GM18519 (cell line): ENCODE results near the gene SHC1.
"Not testable (repeated sequence)": the region's sequence is repeated elsewhere in the genome, so short reads cannot be mapped to it uniquely, and the experiment has no call there.

Experiments
- ATAC-seq: cut with Tn5 transposase; IDR thresholded peaks from one replicate; pipeline ENCODE4 v1.9.1; 2021; ENCODE audit warnings: mild to moderate bottlenecking, moderate library complexity; ENCODE audit not compliant: unreplicated experiment, low FRiP score

Gene SHC1

DNA sequence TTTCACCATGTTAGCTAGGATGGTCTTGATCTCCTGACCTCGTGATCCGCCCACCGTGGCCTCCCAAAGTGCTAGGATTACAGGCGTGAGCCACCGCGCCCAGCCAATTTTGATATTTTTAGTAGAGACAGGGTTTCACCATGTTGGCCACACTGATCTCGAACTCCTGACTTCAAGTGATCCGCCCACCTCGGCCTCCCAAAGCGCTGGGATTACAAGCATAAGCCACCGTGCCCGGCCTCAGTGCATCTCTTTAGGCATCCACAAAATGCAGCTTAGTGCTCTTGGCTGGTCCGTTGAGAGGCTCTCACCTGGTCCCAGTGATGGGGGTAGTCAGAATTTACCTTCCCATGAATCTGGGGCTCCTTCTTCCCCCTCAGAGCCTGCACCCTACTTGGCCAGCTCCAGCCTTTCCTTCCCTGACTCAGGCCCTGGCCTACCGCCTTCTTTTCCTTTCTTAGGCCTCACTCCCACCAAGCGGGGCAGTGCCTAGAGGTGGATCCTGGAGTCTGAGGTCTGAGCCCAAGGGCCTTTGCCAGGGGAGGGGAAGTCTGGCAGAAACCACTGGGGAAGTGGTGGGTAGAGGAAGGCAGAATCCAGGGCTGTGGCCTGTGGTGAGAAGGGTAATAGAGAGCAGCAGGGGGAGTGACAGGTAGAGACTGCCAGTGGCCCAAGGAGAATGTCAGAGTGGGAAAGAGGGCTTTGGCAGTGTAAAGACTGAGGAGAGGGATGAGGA is 26.6 kb upstream of the SHC1 start:
- ATAC-seq: no peak

DNA sequence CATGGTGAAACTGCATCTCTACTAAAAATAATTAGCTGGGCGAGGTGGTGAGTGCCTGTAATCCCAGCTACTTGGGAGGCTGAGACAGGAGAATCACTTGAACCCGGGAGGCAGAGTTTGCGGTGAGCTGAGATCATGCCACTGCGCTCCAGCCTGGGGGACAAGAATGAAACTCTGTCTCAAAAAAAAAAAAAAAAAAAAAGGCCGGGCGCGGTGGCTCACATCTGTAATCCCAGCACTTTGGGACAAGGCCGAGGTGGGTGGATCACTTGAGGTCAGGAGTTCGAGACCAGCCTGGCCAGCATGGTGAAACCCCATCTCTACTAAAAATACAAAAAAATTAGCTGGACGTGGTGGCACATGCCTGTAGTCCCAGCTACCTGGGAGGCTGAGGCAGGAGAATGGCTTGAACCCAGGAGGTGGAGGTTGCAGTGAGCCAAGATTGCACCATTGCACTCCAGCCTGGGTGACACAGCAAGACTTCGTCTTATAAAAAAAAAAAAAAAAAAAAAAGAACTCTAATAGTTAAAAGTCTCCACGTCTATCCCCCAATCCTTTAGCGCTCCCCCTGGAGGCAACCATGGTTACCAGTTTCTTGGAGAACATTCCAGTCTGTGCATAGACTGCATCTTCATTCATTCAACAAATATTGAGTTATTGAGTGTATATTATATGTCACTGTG is 24.9 kb upstream of the SHC1 start:
- ATAC-seq: not testable (repeated sequence)

DNA sequence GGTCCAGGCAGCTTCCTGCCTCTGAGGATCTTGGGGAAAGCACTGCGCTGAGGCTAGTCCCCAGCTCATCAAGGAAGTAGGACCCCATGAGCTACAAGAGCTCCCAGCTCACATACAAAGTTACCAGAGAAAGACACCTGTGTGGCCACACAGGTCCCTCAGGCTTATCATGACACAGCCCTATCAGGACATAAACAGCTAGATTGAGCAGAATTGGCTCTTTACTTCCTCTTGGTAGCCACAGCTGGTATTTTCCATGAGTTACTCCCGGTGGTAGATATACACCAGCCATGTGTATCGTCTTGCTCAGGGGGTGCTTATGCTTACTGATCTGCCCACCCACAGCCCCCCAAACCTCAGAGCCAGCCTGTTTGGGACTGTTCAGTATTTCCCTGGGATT is 24.0 kb upstream of the SHC1 start:
- no peak for ATAC-seq

DNA sequence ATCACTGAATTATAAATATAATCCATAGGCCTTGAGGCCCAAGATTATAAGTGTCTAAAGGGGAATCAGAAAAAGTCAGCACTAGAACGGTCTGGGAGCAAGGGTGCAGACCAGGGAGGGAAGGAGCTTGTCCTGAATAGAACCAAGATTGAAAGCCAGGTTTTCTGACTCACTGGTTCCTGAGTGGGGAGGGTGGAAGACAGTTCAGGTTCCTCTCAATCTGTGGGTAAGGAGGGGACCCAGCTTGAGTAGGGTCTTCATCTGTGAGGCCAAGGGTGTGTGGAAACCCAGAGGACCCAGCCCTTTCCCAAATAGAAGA is 23.7 kb upstream of the SHC1 start:
- no peak for ATAC-seq

DNA sequence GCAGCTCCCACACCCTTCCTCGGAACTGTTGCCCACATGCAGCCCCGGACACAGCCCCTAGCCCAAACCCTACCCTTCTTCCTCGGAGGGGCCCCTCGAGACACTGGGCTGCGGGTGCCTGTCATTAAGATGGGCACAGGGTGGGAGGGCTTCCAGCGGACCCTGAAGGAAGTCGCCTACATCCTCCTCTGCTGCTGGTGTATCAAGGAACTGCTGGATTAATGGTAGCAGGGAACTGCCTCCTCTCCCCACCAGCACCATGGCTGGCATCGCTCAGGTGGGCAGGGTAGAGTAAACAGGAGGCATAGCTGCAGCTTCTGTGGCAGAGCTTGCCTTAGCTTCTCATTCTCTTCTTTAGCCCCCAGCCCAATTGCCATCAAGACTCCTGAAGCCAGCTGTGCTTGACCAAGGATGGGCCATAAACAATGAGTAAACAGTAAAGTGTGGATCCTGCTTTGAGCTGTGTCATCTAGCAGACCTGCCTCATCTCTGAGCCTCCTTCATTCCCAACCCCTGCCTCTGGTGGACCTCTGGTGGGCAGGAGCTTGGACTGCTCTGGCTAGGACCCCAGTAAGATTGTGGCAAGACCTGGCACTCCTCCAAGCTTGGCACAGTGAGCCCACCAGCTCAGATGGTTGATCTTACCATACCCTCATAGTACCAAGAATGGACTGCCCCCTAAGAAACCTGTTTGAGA is 23.2 kb upstream of the SHC1 start, which contains the start of gene LENEP:
Gene LENEP, plus strand, starts transcription at position 15 of the 697 bp plus-strand sequence. Its CDS starts 22 bp downstream, at position 37.
- ATAC-seq: no peak

DNA sequence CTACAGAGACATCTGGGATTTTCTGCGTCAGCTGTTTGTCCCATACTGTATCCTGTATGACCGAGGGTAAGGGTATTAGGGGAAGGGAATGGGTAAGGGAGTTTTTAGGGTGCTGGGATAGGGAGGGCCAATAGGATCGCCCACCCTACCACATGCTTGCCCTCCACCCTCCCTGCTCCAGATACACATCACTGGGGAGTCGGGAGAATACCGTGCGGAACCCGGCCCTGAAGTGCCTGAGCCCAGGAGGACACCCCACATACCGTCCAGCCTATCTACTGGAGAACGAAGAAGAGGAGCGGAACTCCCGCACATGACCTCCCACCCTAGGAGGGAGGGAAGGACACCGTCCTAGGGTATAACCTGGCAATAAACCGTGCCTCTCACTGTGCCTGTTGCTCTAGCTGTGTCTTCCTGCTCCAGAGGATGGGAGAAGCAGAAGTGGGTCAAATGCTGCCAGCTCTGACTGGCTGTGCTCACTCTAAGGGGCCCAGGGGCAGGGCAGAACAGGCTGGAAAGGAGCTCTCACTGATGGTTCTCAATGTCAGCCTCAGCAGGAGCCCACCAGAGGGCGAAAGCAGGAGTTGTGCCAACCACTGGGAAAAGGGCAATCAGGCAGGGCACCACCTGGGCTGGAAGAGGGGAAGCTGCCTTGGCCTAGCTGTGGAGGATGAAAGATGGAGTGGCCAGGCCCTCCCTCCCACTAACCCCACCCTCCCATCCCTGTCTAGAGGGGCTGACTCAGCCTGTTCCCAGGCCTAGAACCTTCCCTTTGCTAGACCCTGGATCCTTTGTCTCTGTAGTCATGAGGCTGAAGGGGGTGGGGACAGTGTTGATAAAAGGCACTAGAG is 22.4 kb upstream of the SHC1 start:
- ATAC-seq: no peak

DNA sequence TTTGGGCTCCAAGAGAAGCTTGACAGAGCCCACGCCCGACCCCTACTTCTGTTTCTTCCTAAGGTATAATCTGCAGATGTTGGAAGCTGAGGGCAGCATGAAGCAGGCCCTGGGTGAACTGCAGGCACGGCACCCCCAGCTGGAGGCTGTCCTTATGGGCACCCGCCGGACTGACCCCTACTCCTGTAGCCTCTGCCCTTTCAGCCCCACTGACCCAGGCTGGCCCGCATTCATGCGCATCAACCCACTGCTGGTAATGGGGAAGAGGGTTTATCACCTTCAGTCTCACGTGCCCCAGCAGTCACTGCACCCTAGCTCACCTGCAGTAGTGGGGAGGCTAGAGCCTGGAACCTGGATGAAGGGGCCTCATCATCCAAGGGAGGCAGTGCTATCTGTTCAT is 19.7 kb upstream of the SHC1 start:
- ATAC-seq: no peak

DNA sequence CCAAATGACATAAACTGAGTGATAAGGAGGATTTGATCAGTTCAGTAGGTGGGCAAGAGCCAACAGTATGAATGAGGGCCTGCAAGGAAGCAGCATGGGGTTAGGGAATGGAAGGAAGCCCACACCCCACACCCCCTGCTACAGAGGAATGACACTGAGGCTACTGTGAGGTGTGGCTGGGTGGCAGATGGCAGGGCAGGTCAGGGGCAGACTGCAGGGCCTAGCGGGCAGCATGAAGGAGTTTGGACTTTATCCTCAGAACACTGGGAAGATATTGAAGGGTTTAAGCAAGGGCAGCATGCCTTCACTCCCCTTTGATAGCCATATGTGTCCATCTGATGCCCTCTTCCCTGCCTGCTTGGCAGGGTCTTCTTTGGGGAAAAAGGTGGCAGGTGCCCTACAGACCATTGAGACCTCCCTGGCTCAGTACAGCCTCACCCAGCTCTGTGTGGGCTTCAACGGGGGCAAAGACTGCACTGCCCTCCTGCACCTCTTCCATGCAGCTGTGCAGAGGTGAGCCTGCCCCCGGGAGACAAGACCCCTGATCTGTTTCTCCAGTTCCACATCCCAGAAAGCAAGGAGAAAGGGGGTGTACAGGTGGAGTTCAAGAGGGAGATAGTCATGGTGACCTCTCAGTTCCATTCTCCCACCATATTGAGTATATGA is 18.8 kb upstream of the SHC1 start:
- ATAC-seq: no peak

DNA sequence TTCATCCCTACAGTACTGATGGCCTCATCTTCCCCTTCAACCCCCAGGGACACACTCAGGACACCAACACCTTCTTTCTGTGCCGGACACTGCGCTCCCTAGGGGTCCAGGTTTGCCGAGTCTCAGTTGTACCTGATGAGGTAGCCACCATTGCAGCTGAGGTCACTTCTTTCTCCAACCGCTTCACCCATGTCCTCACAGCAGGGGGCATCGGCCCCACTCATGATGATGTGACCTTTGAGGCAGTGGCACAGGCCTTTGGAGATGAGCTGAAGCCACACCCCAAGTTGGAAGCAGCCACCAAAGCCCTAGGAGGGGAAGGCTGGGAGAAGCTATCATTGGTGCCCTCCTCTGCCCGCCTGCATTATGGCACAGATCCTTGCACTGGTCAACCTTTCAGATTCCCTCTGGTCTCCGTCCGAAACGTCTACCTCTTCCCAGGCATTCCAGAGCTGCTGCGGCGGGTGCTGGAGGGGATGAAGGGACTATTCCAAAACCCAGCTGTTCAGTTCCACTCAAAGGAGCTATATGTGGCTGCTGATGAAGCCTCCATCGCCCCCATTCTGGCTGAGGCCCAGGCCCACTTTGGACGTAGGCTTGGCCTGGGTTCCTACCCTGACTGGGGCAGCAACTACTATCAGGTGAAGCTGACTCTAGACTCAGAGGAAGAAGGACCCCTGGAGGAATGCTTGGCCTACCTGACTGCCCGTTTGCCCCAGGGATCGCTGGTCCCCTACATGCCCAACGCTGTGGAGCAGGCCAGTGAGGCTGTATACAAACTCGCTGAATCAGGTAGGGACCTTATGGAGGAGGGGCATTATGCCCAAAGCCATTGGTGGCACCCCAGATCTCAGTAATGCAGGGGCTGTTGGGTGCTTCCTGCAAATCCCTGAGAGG is 17.8 kb upstream of the SHC1 start:
- no peak for ATAC-seq

DNA sequence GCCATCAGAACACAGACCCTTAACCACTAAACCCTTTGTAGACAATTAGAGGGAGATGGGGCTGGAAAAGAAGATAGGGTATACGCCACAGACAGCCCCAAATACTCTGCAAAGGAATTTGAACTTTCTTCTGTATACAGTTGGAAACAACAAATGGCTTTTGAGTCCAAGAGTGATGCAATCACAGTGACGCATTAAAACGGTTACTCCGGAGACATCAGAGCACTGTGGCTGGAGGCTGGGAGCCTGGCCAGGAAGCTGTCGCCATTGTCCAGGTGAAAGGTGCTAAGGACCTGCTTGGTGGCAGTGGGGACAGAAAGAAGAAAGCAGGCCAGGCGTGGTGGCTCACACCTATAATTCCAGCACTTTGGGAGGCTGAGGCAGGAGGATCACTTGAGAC is 16.8 kb upstream of the SHC1 start:
- ATAC-seq: no peak

DNA sequence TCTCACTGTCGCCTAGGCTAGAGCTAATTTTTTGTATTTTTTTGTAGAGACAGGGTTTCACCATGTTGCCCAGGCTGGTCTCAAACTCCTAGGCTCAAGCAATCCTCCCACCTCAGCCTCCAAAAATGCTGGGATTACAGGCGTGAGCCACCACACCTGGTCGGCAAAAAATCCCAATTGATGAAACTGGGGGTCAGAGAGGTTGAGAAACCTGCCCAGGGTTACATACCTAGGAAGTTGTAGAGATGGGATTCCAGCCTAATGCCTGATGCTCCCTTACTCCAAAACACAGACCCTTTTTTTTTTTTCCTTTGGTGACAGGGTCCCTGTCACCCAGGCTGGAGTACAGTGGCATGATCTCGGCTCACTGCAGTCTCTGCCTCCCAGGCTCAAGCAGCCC is 16.2 kb upstream of the SHC1 start:
- ATAC-seq: not testable (repeated sequence)

DNA sequence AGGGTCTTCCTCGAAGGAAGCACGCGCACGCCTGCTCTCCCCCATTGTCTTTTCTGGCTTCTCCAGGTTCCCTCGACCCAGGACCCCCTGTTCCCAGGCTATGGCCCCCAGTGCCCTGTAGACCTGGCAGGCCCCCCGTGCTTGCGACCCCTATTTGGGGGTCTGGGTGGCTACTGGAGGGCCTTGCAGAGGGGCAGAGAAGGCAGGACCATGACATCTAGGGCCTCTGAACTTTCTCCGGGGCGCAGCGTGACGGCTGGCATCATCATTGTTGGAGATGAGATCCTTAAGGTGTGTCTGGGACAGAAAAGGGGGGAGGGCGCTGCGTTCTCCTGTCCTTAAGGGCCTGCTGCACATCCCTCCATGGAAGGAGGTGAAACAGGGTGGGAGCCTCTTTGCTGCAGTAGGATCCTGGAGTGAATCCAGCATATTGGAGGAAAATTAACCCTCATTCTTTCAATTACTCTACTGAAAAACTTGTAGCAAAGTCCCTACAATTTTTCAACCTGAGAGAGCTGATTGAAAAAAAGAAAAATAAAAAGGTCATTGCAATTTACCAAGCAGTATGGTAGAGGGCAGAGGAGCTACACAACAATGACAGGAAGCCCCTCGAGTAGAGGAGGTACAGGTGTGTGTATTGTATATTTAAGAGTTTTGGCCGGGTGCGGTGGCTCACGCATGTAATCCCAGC is 13.4 kb upstream of the SHC1 start:
- ATAC-seq: no peak

DNA sequence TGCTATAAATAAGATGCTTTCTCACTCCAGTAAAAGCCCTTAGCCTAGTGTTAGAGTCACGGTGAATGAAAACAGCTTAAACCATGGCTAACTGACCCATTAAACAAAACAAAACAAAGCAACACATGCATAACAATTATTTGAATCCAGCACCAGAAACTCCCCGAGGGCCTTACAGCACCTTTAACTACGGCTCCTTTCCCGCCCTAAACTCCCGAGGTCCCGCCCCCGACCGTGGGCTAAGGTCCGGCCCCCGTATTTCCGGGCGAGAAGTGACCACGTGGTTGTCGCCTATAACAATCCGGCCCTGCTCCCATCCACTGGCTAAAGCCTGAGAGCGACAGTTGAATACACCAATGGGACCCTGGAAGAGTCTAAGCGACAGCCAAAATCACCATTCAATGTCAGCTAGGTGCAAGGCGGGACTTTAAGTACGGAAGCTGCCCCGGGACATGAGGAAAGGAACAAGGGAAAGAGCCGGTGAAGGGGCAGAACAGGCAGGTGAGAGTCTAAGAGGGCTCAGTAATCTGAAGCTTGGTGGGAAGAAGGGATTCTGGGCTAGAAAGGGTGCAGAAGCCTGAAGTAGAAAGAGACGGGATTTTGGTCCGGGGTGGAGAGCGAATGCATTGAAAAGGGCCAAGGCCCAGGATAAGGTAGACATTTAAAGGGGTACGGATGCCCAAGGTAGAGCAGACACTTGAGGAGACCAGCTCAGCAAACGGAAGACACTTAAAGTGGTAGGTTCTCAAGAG is 12.5 kb upstream of the SHC1 start, which contains the start of gene FLAD1:
Gene FLAD1, plus strand, starts transcription at position 448 of the 752 bp plus-strand sequence. CDS start 351 bp downstream, outside the sequence.
- ATAC-seq: peak; percentile 92

DNA sequence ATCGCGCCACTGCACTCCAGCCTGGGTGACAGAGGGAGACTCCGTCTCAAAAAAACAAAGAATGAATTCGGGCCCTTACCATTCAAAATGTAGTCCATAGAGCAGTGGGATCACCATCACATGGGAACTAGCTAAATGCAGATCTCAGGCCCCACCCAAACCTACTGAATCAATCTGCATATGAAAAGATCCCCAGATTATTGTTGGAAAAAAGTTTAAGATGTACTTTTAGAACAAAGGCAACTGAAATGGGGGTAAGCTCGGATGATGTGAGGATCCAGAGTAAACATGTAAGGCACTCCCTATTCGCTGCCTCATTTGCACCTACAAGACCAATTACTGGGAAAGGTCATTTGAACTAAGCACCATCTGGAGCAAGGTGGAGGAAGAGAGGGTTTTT is 11.8 kb upstream of the SHC1 start:
- ATAC-seq: no peak

DNA sequence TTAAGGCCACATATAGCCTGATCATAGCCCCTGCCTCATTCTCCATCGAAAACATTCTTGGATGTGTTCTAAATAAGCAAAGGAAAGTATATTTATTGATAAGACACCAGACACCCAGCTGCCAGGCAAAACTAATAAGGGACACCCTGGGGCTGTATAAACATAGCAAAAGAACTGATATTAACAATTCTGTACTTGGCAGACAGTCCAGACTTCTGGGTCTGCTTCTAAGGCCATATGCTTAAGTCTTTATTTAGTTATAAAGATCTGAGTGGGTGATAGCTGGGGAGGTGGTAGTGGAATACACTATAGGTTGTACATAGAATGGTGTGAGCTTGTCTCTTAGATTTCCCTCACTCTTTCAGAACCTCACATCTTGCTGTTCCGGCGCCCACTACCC is 7.8 kb upstream of the SHC1 start:
- ATAC-seq: no peak

DNA sequence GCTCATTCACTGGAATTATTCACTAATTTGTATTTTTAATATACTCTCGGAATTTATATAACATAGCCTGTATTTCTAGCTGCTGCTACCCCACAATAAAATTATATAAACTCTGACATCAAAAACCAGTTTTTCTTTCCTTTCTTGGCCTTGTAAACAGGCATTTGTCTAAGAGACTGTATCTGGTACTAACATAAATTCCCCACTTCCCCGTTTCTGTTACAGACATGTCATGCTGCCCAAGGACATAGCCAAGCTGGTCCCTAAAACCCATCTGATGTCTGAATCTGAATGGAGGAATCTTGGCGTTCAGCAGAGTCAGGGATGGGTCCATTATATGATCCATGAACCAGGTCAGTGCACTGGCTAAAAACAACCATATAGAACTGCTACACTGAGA is 7.2 kb upstream of the SHC1 start:
- not testable (repeated sequence) for ATAC-seq

DNA sequence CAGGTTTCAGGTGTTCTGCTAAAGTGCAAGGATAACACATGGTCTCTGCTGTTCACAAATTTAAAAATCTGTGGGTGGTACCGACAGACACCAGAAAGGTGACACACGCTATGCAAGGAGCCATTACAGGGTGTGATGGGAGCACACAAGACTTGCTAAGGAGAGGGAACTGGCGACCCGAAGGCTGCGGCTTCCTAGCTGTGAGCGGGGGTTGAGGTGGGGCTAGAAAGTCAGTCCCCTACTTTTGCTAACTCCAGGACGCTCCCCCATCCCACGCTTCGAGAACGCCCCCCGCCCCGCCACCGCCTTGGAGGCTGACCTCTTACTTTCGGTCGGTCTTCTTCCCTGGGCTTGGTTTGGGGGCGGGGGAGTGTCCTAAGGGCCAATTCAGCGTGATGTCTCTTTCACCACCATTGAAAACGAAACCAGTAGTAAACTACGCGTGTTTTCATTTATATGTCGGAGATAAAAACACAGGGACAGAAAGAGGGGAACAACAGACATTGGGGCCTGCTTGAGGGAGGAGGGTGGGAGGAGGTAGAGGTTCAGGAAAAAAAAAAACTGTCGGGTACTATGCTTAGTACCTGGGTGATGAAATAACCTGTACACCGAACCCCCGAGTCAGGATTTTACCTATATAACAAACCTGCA is 5.0 kb upstream of the SHC1 start:
- ATAC-seq: no peak
